Stimulated activated CD4-positive, alpha-beta T cell treated with anti-CD3 and anti-CD28 coated beads, Interleukin-1b, Interleukin-23, amount 100 ng/mL, for 24 hours (primary cell): ENCODE measurements around the gene SURF1.
"Not testable (repeated sequence)": the region's sequence is repeated elsewhere in the genome, so short reads cannot be mapped to it uniquely, and the experiment has no call there.

Experiments used
- DNase-seq, 4 experiments: peaks; one replicate each; pipeline ENCODE4 v3.0.0-alpha.2; 2020; ENCODE audit warnings: low read depth in 4 of 4, low spot score in 1 of 4

The SURF1 gene

GRCh38 chr9:133327021-133327420 lies 29.3 kb downstream of the SURF1 start:
- DNase-seq, result not testable (repeated sequence)

DNA sequence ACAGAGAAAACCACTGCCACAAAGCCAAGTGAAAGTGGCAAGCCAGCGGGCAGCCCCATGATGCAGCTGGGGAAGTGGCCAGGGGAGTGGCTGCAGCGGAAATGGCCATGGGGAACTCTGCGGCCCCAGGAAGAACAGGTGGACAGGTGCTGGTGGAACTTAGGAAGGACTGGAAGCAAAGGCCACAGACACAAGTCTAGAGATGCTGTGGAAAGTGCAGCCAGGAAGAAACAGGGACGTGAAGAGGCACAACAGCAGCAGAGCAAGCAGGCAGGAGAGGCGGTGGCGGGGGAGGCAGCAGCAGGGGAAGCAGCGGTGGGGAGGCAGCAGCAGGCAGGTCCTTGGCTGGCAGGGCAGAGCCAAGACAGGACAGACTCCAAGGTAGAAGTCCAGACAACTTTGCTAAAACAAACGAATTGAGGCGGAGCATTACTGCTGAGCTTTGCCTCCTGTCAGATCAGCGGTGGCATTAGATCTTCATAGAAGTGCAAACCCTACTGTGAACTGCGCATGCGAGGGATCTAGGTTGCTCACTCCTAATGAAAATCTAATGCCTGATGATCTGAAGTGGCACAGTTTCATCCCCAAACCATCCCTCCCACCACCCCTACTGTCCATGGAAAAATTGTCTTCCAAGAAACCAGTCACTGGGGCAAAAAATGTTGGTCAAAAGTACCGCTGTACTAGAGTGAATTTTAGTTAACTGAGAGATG lies 32.1 kb downstream of the SURF1 start:
- DNase-seq, result no peak

DNA sequence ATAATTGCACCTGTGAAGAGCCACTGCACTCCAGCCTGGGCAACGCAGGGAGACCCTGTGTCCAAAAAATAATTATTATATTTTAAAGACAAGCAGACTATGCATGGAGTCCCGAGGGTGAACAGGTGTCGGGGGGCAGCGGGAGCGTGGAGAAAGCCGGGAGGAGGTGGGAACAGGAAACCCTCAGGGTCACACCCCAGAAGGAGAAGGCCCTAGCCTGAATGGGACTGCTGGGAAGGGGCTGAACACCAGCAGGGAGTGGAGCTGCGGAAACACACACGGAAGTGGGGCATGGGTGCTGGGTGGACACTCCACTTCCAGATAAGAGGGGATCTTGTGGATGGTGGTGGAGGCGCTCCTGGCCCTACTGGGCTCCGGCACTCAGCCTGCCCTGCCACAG lies 33.1 kb downstream of the SURF1 start:
- no peak for DNase-seq

DNA sequence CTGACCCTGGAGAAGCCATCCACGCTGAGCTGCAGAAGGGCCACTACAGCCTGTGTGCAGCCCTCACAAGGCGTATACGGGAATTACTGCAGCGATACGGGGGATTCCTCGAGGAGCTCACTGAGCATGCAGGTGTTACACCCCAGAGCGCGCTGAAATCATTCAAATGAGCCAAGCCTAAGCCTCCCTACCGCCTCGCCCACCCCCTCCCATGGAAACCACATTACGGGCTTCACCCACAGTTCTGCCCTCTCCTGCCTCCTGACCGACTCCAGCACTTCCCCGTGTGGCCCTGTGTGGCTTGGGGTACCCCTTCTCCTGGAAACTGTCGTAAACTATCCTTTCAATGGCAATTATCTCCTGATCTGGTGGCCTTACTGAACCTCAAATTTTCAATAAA lies 33.6 kb downstream of the SURF1 start:
- no peak for DNase-seq

DNA sequence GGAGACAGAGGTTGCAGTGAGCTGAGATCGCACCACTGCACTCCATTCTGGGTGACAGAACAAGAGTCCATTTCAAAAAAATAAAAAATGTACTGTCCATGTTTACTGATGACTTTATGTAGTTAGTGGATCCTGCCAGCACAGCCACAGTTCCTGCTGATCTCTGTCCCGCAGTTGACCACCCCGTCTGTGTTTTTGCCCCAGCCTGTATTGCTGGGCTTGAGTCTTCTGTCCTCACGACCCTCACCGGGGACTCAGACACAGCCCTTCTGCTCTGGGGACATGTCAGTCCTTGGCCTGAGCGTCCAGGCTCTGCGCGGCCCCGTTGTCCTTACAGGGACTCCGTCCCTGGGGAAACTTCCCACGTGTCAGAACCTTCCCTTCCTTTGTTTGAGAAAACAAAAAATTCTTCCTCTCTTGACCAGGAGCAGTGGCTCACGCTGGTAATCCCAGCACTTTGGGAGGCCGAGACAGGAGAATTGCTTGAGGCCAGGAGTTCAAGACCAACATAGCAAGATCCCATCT lies 34.8 kb downstream of the SURF1 start:
- no peak for DNase-seq

GRCh38 chr9:133320421-133320881 lies 35.8 kb downstream of the SURF1 start:
- no peak for DNase-seq

- DNase-seq, result not testable (repeated sequence)
Measured at GRCh38 chr9:133317551-133317950, 38.7 kb downstream of the SURF1 start.

GRCh38 chr9:133315997-133316396 lies 40.3 kb downstream of the SURF1 start:
- DNase-seq, result no peak

GRCh38 chr9:133309608-133310007 lies 46.7 kb downstream of the SURF1 start:
- DNase-seq, result no peak

DNA sequence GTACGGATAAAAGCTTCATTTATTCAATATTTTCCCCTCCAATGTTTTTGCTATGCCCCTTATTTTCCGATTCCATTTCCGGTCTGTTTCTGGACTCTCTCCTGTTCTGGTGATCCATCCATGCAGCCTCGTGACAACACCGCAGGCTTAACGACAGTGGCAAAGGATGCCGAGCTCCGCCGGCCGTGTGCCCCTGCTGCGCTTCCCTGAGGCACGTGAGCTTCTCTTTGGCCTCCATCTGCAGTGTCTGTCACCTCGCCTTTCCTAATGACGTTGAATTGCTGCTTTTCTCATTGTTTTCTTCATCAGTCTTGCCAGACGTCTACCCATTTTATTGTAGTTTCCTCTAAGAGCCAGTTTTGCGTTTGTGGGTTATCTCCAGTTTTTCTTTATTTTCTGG lies 49.0 kb downstream of the SURF1 start:
- no peak for DNase-seq

DNA sequence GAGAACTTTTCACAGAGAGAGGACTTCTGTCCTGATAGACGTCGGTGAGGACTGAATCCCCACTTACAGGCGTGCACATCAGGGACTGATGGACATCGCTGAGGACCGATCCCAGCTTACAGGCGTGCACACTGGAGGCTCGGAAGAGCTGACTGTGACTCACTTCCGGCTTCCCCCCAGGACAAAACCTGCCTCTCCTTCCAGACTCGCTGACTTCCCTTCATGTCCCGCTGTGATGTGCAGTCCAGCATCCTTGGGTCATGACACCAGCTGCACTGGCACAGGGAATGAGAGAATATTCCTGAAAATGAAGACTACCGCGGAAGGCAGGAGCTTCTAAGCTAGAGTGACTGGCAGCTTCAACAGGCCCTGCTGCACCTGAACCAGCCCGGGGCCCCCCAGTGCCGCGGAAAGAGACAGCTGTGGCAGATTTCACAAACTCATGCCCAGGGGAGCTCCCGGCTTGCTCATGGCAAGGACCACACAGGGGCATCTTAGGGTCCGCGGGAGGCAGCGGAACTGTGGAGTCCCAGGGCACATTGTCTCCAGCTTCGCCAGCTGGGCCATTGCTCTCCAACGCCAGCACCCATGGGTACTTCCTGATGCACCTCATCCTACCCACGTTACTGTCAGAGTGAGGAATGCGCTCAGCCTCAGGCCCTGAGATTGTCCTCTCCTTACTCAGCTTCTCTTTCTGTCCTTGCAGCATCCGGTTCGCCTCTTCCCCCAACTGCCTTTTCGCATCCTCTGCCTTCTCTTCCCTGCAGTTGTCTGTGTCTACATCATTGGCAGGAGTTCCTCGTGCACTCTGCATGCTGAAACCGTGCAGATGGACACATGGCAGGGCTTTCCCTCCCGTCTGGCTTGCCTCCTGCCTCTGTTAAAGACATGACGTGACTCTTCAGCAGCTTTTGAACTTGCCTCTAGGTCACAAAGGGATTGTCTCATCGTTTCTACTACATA lies 49.8 kb downstream of the SURF1 start:
- DNase-seq, result no peak

DNA sequence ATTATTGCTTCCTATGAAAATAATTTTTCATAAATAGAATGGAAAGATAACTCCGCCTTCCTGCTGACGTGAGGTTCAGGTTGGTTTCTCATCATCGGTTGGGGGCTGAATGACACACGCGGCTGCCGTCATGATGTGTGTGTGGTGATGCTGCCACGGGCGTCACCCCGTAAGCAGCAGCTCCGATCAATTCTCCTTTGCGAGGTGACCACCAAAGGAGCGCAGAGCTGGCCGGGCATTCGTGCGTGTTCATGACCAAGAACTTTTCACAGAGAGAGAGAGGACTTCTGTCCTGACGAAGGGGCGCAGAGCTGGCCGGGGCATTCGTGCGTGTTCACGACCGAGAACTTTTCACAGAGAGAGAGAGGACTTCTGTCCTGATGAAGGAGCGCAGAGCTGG lies 50.6 kb downstream of the SURF1 start:
- DNase-seq, result no peak

DNA sequence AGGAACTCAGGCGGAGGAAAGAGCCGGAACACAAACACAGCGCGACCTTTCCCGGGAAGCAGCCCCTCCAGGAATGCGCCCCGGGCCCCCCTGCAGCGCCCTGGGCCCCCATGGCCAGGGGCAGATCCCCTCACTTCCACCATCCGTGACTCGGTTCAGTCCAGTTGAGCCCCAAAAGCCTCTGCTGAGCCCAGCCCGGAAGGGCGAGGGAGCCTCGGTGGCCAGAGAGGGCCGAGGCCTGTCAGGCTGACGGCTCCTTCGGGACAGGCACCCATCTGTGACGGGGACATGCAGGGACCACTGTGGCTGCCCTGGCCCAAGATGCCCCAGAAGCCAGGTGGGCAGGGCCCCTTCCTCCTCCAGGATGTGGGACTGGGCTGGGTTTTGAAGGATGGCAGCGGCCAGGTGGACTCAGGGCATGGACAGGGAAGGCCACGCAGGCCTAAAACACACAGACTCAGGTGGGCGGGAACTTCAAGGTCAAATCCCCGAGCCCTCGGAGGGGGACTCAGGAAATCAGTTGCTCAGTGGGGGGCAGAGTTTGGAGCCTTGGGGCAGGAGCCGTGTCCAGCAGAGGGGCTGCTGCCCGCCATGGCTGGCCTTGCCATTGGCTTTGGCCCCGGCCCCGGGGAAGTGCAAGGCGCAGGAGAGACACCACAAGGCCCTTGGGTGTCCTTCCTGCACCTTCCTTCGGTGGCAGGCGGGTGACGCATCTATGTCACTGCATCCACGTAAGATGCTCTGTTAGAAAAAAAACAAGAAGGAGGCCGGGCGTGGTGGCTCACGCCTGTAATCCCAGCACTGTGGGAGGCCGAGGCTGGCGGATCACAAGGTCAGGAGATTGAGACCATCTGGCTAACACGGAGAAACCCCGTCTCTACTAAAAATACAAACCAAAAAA lies 51.6 kb downstream of the SURF1 start:
- DNase-seq, result no peak

DNA sequence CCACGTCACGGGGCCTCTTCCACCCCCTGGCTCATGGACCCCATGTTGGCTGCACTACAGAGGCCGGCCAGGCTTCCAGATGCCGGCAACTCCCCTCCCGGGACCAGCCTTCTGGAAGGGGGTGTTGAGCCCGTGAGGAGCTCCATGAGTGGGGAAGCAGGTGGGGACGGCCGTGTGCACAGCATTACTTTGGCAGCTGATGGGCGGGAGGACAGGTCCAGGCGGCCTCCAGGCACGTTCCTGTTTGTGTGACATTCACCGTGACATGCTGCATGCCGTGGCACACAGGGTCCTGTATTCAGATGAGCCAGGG lies 52.2 kb downstream of the SURF1 start:
- DNase-seq, result no peak

GRCh38 chr9:133303266-133304157 lies 52.8 kb downstream of the SURF1 start:
- no peak for DNase-seq
